OCI-LY7 (cell line): Measurements from ENCODE around the gene THRA.

Source experiments
- CTCF ChIP-seq: fragments of 200-600 bp; sonication (generic); conservative IDR thresholded peaks from 2 replicates; pipeline ENCODE4 v1.5.1; 2014; ENCODE audit warnings: mild to moderate bottlenecking, antibody characterized with exemption, low read length, moderate library complexity, mixed read lengths
- EZH2phosphoT487 ChIP-seq: fragments of 200-600 bp; sonication (generic); IDR thresholded peaks from 2 replicates; pipeline ENCODE4 v1.6.1; 2018; ENCODE audit warnings: low read depth, borderline replicate concordance, mild to moderate bottlenecking, mixed run types, antibody characterized with exemption, low read length, moderate library complexity, mixed read lengths

- no peak for TF ChIP-seq CTCF
- TF ChIP-seq EZH2phosphoT487 = no peak
Measured at GRCh38 chr17:40103071-40103661, 40.4 kb downstream of the THRA start.
